GM18498 (cell line): ENCODE measurements around the gene IFT81.
"Not testable (repeated sequence)": the region's sequence is repeated elsewhere in the genome, so short reads cannot be mapped to it uniquely, and the experiment has no call there.

ENCODE experiments used
- ATAC-seq: cut with Tn5 transposase; IDR thresholded peaks from one replicate; pipeline ENCODE4 v1.9.1; 2021; ENCODE audit warnings: mild to moderate bottlenecking, moderate library complexity; ENCODE audit not compliant: unreplicated experiment

Gene IFT81, protein sequence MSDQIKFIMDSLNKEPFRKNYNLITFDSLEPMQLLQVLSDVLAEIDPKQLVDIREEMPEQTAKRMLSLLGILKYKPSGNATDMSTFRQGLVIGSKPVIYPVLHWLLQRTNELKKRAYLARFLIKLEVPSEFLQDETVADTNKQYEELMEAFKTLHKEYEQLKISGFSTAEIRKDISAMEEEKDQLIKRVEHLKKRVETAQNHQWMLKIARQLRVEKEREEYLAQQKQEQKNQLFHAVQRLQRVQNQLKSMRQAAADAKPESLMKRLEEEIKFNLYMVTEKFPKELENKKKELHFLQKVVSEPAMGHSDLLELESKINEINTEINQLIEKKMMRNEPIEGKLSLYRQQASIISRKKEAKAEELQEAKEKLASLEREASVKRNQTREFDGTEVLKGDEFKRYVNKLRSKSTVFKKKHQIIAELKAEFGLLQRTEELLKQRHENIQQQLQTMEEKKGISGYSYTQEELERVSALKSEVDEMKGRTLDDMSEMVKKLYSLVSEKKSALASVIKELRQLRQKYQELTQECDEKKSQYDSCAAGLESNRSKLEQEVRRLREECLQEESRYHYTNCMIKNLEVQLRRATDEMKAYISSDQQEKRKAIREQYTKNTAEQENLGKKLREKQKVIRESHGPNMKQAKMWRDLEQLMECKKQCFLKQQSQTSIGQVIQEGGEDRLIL

DNA sequence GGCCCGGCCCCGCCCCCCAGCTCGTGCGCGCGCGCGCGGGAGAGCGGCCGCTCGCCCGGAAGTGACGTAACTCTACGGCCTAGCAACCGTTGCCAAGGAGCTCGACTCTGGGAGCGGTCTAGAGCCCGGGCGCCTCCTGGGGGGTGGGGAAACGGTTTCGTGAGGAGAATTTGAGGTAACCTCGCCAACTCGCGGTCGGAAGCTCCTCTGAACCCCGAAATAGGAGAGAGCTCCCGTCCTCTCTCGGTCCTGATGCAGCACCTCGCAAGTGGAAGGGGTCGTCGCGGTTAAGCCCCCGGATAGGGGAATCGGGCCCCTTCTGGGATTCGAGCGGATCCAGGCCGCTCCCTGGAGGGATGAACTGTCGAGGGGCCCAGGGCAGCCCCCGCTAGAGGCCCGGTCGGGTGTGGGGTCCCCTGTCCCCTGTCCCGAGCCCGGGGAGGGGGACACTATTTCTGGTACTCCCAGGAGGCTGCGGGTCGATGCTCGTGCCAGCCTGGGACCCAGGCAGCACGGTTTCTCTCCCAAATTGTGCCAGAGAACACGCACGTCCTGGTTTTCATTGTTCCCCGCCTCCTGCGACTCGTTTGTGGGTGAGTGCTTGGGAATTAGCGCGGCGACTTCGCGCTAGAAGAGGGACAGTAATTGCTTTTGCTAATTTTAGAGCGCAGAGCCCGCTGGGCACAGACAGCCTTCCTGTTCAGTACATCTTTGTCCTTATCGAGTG, at the start of gene IFT81:
TSS of gene IFT81 (plus strand) at position 89 of the 727 bp plus-strand sequence. CDS start 3,024 bp downstream, outside the sequence.
- ATAC-seq: peak; percentile 86

DNA sequence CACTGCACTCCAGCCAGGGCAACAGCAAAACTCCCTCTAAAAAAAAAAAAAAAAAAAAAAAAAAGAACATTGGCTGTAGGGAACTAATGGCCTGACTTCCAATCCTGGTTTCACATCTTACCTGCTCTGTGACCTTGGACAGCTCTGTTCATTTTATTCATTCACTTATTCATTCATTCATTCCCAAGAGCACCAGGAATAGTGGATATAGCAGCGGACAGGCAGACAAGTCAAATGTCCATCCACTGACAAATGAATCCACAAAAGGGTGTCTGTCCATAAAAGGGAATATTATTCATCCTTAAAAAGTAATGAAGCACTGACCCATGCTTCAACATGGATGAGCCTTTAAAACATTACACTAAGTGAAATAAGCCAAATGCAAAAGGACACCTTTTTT, 48.3 kb upstream of the IFT81 start:
- ATAC-seq: no peak

DNA sequence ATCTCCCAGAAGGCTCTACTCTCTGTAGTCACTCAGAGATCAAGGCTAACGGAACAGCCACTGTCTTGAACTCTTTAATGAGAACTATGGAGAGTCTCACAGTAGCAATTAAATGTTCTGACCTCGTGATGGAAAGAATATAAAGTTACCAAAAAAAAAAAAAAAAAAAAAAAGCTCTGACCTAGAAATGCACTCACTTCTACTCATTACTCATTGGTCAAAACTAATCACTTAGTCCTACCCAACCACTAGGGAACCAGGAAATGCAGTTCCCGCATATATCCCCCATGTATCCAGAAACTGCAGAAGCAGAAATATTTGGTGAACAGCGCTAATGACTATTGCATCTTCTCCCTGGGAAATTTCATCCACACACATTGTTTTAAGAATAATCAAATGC, 46.4 kb upstream of the IFT81 start:
- no peak for ATAC-seq

DNA sequence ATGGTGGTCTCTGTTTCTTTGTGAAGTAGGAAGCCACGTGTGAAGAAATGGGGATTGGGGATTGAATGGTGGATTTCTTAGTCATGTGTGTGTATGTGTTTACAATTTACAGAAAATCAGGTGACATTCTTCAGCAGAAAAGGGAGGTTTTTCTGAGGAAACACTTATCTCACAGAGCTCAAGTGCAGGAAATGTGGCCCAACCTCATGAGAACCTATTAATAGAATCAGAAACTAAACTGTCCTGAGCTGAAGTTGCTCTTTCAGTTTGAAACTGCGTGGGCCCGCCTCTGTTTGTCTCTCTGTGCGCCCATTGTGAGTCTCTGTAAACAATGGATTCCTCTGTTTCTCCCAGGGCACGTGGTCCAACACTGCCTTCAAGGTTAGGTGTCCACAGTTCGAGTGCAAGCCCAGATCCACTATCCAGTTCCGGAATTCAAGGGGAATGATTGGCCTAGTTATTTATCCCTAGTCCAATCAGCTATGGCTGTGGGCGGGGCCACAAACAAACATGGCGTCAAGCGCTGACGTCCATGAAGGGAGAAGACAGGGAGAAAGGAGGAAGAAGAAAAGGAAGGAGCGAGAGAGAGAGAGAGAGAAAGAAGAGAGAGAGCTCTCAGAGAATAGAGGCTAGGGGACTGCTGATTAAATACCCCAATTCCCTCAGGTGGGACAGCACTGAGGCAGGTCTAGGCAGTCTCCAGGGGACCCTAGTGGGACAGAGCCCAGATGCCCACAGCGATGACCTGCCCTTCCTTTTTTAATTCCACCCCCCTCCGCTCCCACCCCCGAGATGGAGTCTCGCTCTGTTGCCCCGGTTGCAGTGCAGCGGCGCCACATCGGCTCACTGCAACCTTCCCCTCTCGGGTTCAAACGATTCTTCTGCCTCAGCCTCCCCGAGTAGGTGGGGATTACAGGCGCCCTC, 44.4 kb upstream of the IFT81 start:
- ATAC-seq: peak; percentile 79

DNA sequence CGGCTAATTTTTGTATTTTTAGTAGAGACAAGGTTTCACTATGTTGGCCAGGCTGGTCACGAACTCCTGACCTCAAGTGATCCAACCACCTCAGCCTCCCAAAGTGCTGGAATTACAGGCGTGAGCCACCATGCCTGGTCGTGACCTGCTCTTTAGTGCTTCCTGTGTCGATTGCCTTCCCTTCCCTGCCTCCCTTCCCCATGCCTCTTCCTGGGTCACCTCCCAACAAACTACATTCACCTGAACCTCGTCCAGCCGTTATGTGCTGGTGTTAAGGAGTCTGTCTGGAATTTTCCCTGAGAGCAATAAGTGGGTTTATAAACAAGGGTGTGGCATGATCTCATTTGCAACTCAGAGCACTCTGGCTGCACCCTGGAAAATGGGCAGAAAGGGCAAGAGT, 43.7 kb upstream of the IFT81 start:
- ATAC-seq: no peak

DNA sequence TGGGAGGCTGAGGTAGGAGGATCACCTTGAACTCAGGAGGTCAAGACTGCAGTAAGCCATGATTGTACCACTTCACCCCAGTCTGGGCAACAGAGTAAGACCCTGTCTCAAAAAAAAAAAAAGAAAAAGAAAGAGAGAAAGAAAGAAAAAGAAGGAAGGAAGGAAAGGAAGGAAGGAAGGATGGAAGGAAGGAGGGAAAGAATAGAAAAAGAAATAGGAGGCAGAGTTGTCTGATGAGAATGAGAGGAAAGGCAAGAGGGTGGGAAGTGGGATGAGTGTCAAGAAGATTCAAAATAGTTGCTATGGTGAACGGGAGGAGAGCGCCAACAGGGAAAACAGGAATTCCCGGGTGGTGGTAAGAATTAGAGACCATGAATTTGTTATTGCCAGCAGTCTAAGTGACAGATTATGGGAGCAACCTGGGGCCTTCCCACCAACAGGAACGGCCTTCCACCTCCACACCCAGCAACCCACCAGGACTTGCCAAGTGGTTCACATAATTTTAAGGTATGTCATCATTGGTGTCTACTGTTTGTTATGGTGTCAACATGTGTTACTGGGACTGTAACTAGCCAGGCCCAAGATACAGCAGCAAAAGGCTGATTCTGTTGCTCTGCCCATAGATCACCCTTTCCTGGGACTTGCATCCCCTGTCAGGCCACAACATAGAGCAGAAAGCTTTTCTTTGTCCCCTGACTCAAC, 39.7 kb upstream of the IFT81 start:
- no peak for ATAC-seq

DNA sequence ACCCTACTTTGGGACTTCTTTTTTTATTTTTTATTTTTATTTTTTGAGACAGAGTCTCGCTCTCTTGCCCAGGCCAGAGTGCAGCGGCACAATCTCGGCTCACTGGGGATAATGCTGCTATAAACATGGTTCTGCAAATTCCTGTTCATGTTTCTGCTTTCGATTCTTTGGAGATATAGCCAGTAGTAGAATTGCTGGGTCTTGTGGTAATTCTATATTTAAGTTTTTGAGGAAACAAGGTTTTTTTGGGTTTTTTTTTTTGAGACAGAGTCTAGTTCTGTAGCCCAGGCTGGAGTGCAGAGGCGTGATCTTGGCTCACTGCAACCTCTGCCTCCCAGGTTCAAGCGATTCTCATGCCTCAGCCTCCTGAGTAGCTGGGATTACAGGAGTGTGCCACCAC, 35.9 kb upstream of the IFT81 start:
- ATAC-seq: not testable (repeated sequence)

DNA sequence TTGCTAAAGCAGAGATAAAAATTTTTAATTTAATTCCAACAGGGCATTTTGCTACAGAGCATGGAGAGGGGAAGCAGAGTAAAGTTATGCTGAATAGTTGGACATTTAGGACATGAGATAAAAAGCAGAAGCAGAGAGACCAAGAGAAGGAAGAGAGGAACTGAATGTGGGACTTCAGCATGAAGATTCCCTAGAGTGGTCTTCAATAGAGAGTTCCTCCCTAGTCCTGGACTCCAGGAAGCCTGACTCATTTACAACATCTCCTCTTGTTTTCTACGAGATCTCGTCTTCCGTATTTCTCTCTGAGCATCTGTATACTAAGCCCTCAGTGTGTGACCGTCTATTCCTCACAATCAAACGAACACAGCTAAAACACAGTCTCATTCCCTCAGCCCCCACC, 35.2 kb upstream of the IFT81 start:
- ATAC-seq: no peak

DNA sequence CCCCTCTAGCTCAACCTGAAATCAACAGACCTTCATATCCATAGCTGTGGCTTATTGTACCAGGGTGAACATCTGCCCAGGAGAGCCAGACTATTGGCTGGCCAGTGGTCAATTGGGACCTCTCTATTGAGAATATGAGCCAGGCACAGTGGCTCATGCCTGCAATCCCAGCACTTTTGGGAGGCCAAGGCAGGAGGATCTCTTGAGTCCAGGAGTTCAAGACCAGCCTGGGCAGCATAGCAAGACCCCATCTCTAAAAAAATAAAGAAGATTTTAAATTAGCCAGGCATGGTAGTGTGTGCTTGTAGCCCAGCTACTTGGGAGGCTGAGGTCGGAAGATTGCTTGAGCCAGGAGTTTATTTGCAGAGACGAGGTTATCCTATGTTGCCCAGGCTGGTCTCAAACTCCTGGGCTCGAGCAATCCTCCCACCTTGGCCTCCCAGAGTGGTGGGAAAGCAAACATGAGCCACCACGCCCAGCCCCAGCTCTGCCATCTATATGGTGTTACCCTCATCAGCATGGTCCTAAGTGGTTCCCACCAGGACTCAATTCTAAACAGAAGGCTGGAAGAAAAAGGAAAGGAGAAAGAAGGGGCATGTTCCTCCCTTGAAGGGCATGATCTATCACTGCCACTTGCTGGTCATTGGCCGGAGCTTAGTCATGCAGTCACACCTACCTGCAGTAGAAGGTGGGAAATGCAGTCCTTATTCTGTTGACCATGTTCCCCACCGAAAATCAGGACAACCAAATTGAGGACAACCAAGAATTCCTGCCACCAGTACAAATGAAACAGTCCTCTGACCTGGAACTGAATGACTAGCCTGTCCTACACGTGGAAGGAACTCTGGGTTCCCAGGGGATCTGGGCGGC, 33.7 kb upstream of the IFT81 start:
- no peak for ATAC-seq

DNA sequence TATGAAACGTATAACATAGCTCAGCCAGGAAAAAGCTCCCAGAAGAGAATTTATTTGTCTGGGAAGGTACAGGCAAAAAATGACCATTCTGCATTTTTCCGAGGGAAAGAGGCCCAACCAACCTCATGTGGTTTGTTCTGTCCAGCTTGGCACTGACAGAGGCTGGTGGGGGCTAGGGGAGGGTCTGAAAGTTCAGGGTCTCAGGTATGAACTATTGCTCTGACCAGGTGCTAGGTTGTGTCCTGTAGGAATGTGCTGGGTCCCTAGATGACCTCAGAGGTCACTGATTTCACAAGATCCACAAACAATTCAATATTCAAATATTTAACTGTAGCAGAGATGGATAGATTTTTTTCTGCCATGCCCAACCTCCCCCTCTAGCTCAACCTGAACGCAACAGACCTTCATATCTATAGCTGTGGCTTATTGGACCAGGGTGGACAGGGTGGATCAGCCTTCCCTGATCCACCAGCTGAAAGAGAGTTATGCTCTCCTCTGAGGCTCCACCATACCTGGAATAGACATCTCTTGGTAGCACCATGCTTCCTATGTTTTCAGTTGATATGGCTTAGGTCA, 32.9 kb upstream of the IFT81 start:
- no peak for ATAC-seq

DNA sequence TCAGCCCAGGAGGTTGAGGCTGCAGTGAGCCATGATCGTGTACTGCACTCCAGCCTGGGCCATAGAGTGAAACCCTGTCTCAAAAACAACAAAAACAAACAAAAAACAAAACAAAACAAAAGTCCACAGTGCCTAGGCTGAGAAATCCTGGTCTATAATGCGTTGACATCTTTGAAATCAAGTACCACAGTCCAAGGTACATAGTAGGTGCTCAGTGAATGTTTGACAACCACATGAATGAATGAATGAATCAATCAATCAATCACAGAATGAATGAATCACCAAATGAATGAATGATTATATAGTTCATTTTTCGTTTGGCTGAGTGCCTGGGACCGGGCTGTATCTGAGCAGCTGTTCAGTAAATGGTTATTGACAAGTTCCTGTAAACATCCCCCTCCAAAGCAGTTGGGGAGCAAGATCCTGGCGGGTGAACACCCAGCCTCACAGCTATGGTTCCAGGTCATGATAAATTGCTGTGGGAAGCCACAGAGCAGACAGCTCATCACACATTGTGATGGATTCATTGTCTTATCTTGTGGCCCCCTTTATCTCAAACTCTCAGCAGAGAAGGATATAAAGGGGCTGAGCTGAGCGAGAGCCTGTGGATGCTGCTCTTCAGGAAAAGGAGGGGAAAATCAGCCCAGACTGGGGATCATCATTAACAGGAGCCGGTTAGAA, 30.4 kb upstream of the IFT81 start:
- ATAC-seq: no peak

DNA sequence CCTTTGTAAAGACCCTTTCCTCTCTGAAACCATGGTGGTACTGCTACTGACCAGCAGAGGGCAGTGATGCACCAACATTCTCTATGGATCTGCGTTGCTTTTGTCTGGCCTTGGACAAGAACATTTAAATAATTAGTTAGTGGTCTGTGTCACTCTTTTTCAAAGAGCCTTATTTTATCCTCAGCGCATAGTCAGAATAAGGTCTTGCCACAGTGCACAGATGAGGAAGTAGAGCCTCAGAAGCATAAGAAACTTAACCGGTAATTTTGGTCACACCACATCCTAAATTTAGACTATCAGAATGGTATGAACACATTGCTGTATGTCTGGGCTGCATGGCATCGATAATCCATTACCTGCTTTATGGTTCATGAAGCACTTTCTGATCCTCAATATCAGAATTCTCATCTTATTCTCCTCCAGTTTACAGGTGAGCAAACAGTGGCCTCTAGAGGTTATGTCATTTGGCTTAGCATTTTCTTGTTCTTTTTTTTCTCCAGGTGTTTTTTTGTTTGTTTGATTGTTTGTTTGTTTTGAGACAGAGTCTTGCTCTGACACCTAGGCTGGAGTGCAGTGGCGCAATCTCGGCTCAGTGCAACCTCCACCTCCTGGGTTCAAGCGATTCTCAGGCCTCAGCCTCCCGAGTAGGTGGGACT, 23.7 kb upstream of the IFT81 start:
- ATAC-seq: peak; percentile 90

DNA sequence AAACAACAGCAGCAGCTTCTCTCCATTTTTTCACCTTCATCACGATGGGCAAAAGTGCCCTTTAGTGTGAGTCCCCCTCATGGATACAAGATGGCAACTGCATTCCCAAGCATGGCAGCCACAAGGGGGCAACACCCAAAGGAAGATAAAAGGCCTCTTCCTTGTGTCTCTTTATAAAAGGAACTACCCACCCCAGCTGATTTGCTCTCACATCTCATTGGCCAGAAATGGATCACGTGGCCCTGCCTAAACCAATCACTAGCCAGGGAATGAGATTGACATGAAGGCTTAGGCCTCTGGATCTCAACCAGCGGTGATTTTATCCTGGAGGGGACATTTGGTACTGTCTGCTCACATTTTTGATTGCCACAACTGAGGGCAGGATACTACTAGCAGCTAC, 21.9 kb upstream of the IFT81 start:
- no peak for ATAC-seq

DNA sequence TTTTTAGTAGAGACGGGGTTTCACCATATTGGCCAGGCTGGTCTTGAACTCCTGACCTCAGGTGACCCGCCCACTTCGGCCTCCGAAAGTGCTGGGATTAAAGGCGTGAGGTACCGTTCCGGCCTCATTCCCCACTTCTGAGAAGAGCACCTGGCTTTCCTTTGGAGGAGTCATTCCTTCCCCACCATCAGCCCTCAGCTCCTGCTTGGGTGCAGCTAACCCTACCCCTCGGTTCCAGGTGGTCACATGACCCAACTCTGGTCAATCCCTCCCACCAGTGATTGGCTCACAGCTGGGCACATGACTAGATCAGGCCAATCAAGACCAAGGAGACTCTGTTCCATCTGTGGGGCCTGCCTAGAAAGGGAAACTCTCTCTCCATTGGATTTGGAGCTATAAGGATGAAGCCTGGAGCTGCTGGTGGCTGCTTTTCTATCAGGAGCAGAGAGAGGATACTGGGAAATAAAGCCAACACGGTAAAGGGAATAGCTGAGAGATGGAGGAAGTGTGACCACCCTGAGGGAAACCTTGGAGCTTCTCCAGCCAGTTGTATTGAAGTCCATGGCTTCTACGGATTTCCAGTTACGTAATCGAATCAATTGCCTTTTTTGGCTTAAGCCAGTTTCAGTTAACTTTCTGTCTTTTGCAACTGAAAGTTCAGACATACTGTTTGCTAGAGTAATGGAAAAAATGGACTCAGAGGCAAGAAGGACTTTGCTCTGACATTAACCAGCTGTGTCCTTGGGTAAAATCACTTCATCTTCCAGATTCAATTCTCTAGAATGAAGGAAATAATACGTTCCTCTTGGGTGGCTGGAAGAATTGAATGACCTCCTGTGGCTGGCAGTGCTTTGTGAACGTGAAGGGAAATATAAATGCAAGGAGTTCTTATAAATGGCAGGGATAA, 19.7 kb upstream of the IFT81 start:
- no peak for ATAC-seq

DNA sequence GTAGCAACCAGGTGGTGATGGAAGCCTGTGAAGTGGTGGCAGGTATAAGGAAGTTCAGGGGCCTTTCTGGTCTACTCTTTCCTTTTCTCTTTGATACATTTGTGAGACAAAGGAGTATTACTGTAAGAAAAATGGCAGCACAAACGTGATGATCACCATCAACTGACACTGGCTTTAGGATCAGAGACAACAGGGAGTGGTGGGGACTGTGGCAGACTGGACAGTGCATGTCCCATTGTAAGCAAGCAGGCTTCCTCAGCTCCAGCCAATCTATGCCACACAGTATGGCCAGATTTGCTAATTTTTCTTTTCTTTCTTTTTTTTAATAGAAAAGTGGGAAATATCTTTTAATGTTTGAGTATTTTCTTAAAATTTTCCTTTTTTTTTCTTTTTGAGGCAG, 19.0 kb upstream of the IFT81 start:
- no peak for ATAC-seq

DNA sequence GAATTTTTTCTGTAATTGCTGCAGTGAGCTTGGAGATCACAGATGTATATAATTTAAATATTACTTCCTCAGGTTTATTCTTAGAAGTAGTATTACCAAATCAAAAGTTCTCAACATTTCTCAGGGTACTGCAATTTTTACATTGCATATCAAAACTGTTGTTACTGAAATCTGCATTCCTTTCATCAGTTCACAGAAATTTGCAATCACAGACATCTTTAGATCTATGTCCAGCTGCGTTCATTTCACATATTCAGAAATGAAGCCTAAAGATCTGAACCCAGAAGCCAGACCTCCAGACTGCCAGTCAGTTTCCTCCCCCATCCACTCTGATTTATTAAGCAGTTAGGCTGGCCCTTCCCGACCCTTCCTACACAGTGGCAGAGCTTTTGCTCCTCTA, 18.2 kb upstream of the IFT81 start:
- no peak for ATAC-seq
